CD8-positive, alpha-beta memory T cell (primary cell): ENCODE measurements around the gene EFNA2. TPM values are rescaled to one million over a fixed set of nuclear protein-coding genes. Genes with fewer than 3 reads are reported as not detected.

Source experiments
- CTCF ChIA-PET: fragments of 350-600 bp; sonication (Branson Sonifier 250); formaldehyde crosslinking; loops from one replicate; lab custom pipeline; 2021; ENCODE audit warnings: antibody characterized with exemption; lab: Charles Lee
- POLR2A ChIA-PET: fragments of 350-600 bp; sonication (Branson Sonifier 250); formaldehyde crosslinking; loops from one replicate; lab custom pipeline; 2021; ENCODE audit warnings: antibody characterized with exemption; lab: Charles Lee
- DNase-seq, 5 donors: peaks; one replicate each; pipeline versions ENCODE4 v3.0.0 to v3.0.0-alpha.2; 2020 to 2022; ENCODE audit warnings: mixed read lengths in 1 of 5
- H3K27ac ChIP-seq: one replicate; pipeline ENCODE4 v1.7.0; 2013; ENCODE audit warnings: low read depth, mild to moderate bottlenecking, low read length, moderate library complexity
- H3K27me3 ChIP-seq: 2 replicates; pipeline ENCODE4 v1.7.0; 2013; ENCODE audit warnings: low read length, mild to moderate bottlenecking; ENCODE audit not compliant: insufficient read depth, poor library complexity, severe bottlenecking
- H3K36me3 ChIP-seq: 2 replicates; pipeline ENCODE4 v1.7.0; 2013; ENCODE audit warnings: mild to moderate bottlenecking, low read length, moderate library complexity; ENCODE audit not compliant: insufficient read depth
- H3K4me1 ChIP-seq: 2 replicates; pipeline ENCODE4 v1.7.0; 2013; ENCODE audit warnings: mild to moderate bottlenecking, low read length, moderate library complexity; ENCODE audit not compliant: insufficient read depth
- H3K4me3 ChIP-seq: 2 replicates; pipeline ENCODE4 v1.7.0; 2013; ENCODE audit warnings: mild to moderate bottlenecking, low read length
- H3K9me3 ChIP-seq: 2 replicates; pipeline ENCODE4 v1.7.0; 2013; ENCODE audit warnings: mild to moderate bottlenecking, low read length
- H3K27ac Mint-ChIP-seq, 8 donors: one replicate each; pipeline ENCODE4 v1.8.0; 2020 to 2021; ENCODE audit warnings: mixed read lengths in 8 of 8, mild to moderate bottlenecking in 6 of 8, inconsistent platforms in 3 of 8, moderate library complexity in 3 of 8
- H3K27me3 Mint-ChIP-seq, 2 donors: one replicate each; pipeline ENCODE4 v1.8.0; 2020 to 2021; ENCODE audit warnings: mixed read lengths in 2 of 2, mild to moderate bottlenecking in 1 of 2, moderate library complexity in 1 of 2
- H3K36me3 Mint-ChIP-seq, 3 donors: one replicate each; pipeline ENCODE4 v1.8.0; 2020 to 2021; ENCODE audit warnings: mixed read lengths in 3 of 3, inconsistent platforms in 1 of 3, mild to moderate bottlenecking in 1 of 3
- H3K4me1 Mint-ChIP-seq, 3 donors: one replicate each; pipeline ENCODE4 v1.8.0; 2020 to 2021; ENCODE audit warnings: mixed read lengths in 3 of 3, inconsistent platforms in 1 of 3, mild to moderate bottlenecking in 1 of 3
- H3K4me3 Mint-ChIP-seq, 7 donors: one replicate each; pipeline ENCODE4 v1.8.0; 2020 to 2021; ENCODE audit warnings: mixed read lengths in 7 of 7, mild to moderate bottlenecking in 6 of 7, moderate library complexity in 4 of 7, inconsistent platforms in 2 of 7
- H3K9me3 Mint-ChIP-seq, 5 donors: one replicate each; pipeline ENCODE4 v1.8.0; 2020 to 2022; ENCODE audit warnings: mixed read lengths in 5 of 5, mild to moderate bottlenecking in 3 of 5, moderate library complexity in 2 of 5, inconsistent platforms in 1 of 5
- polyA plus RNA-seq: library from polyadenylated mRNA; unstranded; fragments of 300-500 nt; fragmentation: Illumina TruSeq; gene quantifications from one replicate; pipeline ENCODE4 v1.2.3, GENCODE V29; 2021
- total RNA-seq, 2 experiments: library from RNA; stranded (reverse); gene quantifications; one replicate each; pipeline ENCODE4 v1.2.3, GENCODE V29; 2021

Gene EFNA2
- total and polyA plus RNA-seq, 3 experiments from 2014 or later, result not detected

DNA sequence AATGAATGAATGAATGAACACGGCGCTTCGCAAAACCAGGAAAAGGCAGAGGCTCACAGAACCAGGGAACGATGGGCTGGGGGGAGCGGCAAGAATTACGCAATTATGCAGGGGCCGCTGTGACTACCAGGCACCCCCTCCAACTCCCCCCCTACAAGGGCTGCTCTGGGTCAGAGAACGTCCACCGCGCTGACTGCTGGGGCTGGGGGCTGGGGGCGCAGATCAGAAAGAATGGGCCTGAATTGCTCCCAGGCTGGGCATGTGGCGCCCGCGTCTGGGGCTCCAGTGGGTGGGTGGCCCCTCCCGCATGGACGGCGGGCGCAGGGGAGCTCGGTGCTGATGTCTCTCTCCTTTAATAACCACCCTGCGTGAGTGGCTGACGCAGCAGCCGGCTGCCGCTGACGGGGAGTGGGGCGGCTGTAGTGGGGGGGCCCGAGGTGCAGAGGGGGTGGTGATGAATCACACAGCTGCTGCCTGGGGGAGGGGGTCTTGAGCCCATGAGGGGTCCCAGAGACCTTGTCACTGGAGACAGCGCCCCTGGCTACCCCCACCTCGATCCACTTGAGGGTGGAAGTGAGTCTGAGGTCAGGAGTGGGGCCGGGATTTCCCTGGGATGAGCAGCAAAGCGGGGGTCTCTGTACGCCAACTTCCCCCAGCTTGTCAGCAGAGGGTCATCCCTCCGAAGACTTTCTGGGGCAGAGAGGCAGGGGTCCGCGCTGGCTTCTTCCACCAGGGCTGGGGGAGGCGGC, 18.0 kb upstream of the EFNA2 start:
- peak overlapping the region; percentile 37 for H3K4me3 ChIP-seq
- peaks cover 64% of the 10 kb centered on the region for H3K4me1 ChIP-seq
- Mint-ChIP-seq H3K27ac (peak overlapping the region in 7 of 8 donors; percentile 29 to 98 (median 88)), H3K27me3 (peaks cover 0 to 8% of the 10 kb centered on the region in 2 donors), H3K4me3 (peak overlapping the region; percentile 22 to 88 (median 62)), H3K9me3 (no peaks in the 10 kb centered on the region), H3K4me1 (peaks cover 50 to 78% (median 51%) of the 10 kb centered on the region in 3 donors), H3K36me3 (peaks cover 3 to 30% (median 6%) of the 10 kb centered on the region in 3 donors)
- ChIA-PET POLR2A (interaction anchor here (5.0 kb wide), 1 partner anchor 23 kb away, joined by 280 read pairs; no protein-coding TSS in a partner anchor), CTCF (interaction anchor here (1.4 to 10.3 kb wide), 4 partner anchors 13 to 245 kb away, joined by 3 to 484 read pairs (median 54); partner anchors contain the start of gene ATP5F1D)
- H3K27ac ChIP-seq, result no peak overlapping the region
- H3K36me3 ChIP-seq, result peaks cover 19% of the 10 kb centered on the region
- H3K9me3 ChIP-seq, result no peaks in the 10 kb centered on the region
- DNase-seq, result peak in 2 of 5 donors; percentile 32 to 75
- no peaks in the 10 kb centered on the region for H3K27me3 ChIP-seq

DNA sequence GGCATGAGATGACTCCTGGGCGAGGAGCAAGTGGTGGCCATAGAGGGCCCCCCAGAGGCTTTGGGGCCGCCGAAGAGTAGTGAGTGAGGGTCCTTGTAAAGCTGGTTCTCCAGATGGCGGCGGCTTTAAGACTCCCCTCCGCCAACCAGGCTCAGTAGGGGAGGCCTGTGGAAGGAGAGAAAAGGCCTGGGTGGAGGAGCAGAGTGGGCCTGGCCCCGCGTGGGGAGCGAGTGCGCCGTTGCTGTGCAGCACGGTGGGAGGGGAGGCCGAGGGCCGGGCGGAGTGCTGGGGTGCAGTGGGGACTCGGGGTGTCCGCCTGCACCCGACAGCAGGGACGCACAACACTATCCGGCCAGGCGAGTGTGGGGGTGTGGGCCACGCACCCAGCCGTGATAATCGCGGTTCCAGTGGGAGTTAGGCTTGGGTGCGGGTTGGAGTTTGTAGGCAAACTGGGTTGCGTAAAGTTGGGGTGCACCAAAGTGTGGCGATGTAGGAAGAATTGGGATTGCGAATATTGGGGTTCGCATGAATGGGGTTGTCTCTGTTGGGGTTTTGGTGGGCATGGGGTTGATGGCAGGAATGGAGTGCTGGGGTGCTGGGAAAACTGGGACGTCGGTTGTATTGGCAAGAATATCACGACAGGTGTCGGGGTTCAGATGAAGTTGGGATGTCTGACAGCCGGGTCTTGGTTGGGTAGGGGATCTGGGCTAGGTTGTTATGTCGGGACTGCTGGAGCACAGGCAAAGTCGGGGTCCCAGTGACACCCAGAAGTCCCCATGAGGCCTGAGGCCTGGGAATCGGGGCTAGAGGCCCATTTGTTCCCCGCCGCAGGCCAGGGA, 17.2 kb upstream of the EFNA2 start:
- Mint-ChIP-seq H3K4me1 (peaks cover 51 to 78% (median 52%) of the 10 kb centered on the region in 3 donors), H3K9me3 (no peaks in the 10 kb centered on the region), H3K27me3 (peaks cover 0 to 8% of the 10 kb centered on the region in 2 donors), H3K27ac (peak overlapping the region; percentile 89 to 98 (median 94)), H3K4me3 (peak overlapping the region; percentile 74 to 92 (median 81)), H3K36me3 (peaks cover 8 to 37% (median 11%) of the 10 kb centered on the region in 3 donors)
- H3K27me3 ChIP-seq, result no peaks in the 10 kb centered on the region
- H3K9me3 ChIP-seq, result no peaks in the 10 kb centered on the region
- POLR2A ChIA-PET, result interaction anchor here (0.5 to 5.0 kb wide), 47 partner anchors 9 to 1208 kb away, joined by 3 to 280 read pairs (median 4); partner anchors contain the start of genes ABCA7, ARHGAP45, ATP5F1D and CBARP
- DNase-seq, result peak in 1 of 5 donors; percentile 63
- CTCF ChIA-PET, result interaction anchor here (0.7 to 10.3 kb wide), 8 partner anchors 9 to 104 kb away, joined by 3 to 484 read pairs (median 4); partner anchors contain the start of gene ATP5F1D
- H3K4me3 ChIP-seq, result no peak overlapping the region
- H3K36me3 ChIP-seq, result peaks cover 27% of the 10 kb centered on the region
- no peak overlapping the region for H3K27ac ChIP-seq
- H3K4me1 ChIP-seq, result peaks cover 69% of the 10 kb centered on the region

DNA sequence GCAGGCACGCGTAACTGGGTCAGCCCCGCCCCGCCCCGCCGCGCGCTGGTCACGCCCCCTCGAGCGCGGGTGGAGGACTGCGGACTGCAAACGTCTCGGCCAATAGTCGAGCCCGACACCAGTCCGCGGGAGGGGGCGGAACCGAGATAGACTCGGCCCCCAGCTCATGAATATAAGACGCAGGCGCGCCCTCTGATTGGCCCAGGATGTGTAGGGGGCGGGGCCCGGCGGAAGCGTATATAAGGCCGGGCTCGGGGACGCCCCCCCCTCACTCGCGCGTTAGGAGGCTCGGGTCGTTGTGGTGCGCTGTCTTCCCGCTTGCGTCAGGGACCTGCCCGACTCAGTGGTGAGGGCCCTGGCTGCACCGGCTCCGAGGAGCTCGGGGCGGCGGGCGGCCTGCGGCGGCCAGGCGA, 16.6 kb upstream of the EFNA2 start, which contains the start of gene CIRBP:
TSS of gene CIRBP (plus strand) at position 268 of the 413 bp plus-strand sequence. CDS start 1,602 bp downstream, outside the sequence.
- peak within 1 kb of the TSS; percentile 86 to 92 (median 87) for H3K4me3 Mint-ChIP-seq

DNA sequence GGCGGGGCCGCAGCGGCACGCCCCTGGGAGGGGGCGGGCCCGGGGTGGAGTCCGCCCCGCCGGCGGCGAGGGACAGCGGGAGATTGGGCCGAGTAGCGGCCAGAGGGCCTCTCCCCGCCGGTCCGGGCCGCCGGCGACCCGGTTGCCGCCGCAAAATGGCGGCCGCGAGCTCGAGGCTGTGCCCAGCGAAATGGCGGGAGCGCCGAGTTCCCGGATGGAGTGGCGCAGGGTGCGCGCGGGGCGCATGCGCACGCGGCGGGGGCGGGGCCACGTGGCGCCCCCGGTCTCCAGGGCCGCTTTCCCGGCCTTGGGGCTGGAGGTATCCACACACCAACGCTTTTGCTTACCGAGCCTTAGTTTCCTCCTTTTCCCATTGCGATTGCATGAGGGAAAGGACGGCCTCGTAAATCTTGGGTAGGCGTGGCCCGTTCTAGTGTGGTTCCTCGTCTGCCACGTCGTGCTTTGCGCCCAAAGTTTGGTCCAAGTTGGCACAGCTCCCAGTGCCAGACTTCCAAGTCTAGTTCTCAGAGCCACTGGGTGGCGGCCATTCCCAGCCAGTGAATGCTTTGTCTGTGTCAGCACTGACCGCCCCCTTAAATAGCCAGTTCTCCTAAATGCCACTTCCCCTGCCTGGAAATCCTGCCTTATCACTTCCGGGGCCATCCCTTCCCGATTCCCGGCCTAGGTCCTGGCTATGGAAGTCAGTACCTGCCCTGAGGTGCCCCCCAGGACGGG, 16.0 kb upstream of the EFNA2 start:
- Histone ChIP-seq H3K27me3 (no peaks in the 10 kb centered on the region), H3K27ac (peak overlapping the region; percentile 90), H3K4me3 (peak overlapping the region; percentile 99), H3K4me1 (peaks cover 80% of the 10 kb centered on the region), H3K36me3 (peaks cover 39% of the 10 kb centered on the region), H3K9me3 (no peaks in the 10 kb centered on the region)
- Mint-ChIP-seq H3K9me3 (no peaks in the 10 kb centered on the region), H3K4me1 (peaks cover 57 to 81% (median 58%) of the 10 kb centered on the region in 3 donors), H3K27me3 (peaks cover 0 to 10% of the 10 kb centered on the region in 2 donors), H3K4me3 (peak overlapping the region; percentile 86 to 92 (median 87)), H3K36me3 (peaks cover 14 to 47% (median 17%) of the 10 kb centered on the region in 3 donors), H3K27ac (peak overlapping the region; percentile 86 to 98 (median 92))
- peak; percentile 82 to 94 (median 86) for DNase-seq
- CTCF ChIA-PET, result interaction anchor here (0.6 to 10.3 kb wide), 9 partner anchors 8 to 242 kb away, joined by 3 to 484 read pairs (median 4); partner anchors contain the start of gene ATP5F1D
- POLR2A ChIA-PET, result interaction anchor here (0.6 to 5.0 kb wide), 33 partner anchors 9 to 1206 kb away, joined by 3 to 280 read pairs (median 5); partner anchors contain the start of genes ABCA7, ARHGAP45, ATP5F1D and CBARP

More for the DNA sequence above, 16.6 kb upstream of the EFNA2 start, which contains the start of gene CIRBP:
- peak; percentile 98 to 100 (median 99) for DNase-seq
- peaks cover 75% of the 10 kb centered on the region for H3K4me1 ChIP-seq
- H3K36me3 ChIP-seq, result peaks cover 34% of the 10 kb centered on the region
- CTCF ChIA-PET, result interaction anchor here (0.7 to 10.3 kb wide), 9 partner anchors 9 to 241 kb away, joined by 3 to 484 read pairs (median 4); partner anchors contain the start of gene ATP5F1D
- POLR2A ChIA-PET, result interaction anchor here (0.5 to 5.0 kb wide), 48 partner anchors 9 to 1207 kb away, joined by 3 to 280 read pairs (median 4); partner anchors contain the start of genes ABCA7, ARHGAP45, ATP5F1D and CBARP
- Mint-ChIP-seq H3K27me3 (peaks cover 0 to 10% of the 10 kb centered on the region in 2 donors), H3K36me3 (peaks cover 14 to 44% (median 17%) of the 10 kb centered on the region in 3 donors), H3K4me1 (peaks cover 58 to 83% (median 58%) of the 10 kb centered on the region in 3 donors), H3K9me3 (no peaks in the 10 kb centered on the region), H3K27ac (peak within 1 kb of the TSS; percentile 90 to 98 (median 94))
- peak within 1 kb of the TSS; percentile 99 for H3K4me3 ChIP-seq
- H3K9me3 ChIP-seq, result no peaks in the 10 kb centered on the region
- no peaks in the 10 kb centered on the region for H3K27me3 ChIP-seq
- H3K27ac ChIP-seq, result peak within 1 kb of the TSS; percentile 90

DNA sequence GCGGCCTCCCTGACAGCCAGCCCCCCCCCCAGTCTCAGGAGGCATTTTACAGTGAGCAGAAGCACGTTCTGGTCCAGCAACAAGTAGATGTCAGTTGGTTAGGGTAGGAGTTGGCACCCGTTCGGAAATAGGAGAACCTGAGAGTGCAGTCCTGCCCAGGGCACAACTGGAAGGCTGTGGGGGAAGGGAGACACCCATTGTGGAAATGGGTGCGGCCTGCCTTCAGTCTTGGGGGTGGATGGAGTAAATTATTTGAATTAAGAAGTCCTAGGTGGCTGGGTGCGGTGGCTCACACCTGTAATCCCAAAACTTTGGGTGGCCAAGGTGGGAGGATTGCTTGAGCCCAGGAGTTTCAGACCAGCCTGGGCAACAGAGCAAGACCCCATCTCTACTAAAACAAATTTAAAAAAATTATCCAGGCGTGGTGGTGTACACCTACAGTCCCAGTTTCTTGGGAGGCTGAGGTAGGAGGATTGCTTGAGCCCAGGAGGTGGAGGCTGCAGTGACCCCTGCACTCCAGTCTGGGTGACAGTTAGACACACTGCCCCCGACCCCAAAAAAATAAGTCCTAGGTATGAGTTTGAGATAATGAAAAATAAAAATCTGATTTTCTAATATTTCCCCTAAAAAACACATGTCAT, 15.3 kb upstream of the EFNA2 start:
- Mint-ChIP-seq H3K27me3 (peaks cover 0 to 10% of the 10 kb centered on the region in 2 donors), H3K4me1 (peaks cover 53 to 76% (median 58%) of the 10 kb centered on the region in 3 donors), H3K4me3 (peak overlapping the region; percentile 86 to 92 (median 87)), H3K27ac (peak overlapping the region; percentile 86 to 98 (median 92)), H3K9me3 (no peaks in the 10 kb centered on the region), H3K36me3 (peaks cover 14 to 51% (median 17%) of the 10 kb centered on the region in 3 donors)
- ChIA-PET POLR2A (interaction anchor here (1.0 to 1.7 kb wide), 3 partner anchors 9 to 249 kb away, joined by 4 to 10 read pairs (median 5); partner anchors contain the start of genes RNU6-2 and TMEM259), CTCF (interaction anchor here (10.3 kb wide), 1 partner anchor 27 kb away, joined by 484 read pairs; the partner anchor contains the start of gene ATP5F1D)
- Histone ChIP-seq H3K4me1 (peaks cover 79% of the 10 kb centered on the region), H3K27me3 (no peaks in the 10 kb centered on the region), H3K4me3 (peak overlapping the region; percentile 99), H3K36me3 (peaks cover 42% of the 10 kb centered on the region), H3K27ac (peak overlapping the region; percentile 90), H3K9me3 (no peaks in the 10 kb centered on the region)
- DNase-seq, result no peak

DNA sequence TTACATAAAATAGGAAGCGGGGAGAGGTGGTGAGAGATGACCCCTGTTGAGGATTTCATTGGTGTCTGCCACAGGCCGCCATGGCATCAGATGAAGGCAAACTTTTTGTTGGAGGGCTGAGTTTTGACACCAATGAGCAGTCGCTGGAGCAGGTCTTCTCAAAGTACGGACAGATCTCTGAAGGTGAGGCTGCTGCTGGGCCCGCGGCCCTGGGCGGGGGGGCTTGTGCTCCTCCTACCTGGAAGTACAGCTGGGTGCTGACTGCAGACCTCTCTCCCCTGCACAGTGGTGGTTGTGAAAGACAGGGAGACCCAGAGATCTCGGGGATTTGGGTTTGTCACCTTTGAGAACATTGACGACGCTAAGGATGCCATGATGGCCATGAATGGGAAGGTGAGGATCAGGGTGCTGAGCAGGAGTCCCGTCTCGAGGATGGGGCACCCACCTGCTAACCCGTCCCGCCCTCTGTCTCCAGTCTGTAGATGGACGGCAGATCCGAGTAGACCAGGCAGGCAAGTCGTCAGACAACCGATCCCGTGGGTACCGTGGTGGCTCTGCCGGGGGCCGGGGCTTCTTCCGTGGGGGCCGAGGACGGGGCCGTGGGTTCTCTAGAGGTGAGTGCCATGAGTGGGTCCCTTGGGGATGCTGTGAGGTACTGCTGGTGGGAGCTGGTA, 14.7 kb upstream of the EFNA2 start:
- H3K27ac Mint-ChIP-seq, result peak overlapping the region; percentile 86 to 98 (median 93)
- peaks cover 51 to 71% (median 55%) of the 10 kb centered on the region in 3 donors for H3K4me1 Mint-ChIP-seq
- H3K4me3 Mint-ChIP-seq, result peak overlapping the region; percentile 86 to 92 (median 87)
- CTCF ChIA-PET, result interaction anchor here (1.9 kb wide), 1 partner anchor 26 kb away, joined by 7 read pairs; no protein-coding TSS in a partner anchor
- peaks cover 0 to 10% of the 10 kb centered on the region in 2 donors for H3K27me3 Mint-ChIP-seq
- no peak for DNase-seq
- Histone ChIP-seq H3K4me3 (peak overlapping the region; percentile 99), H3K27ac (peak overlapping the region; percentile 90), H3K27me3 (no peaks in the 10 kb centered on the region), H3K36me3 (peaks cover 42% of the 10 kb centered on the region), H3K4me1 (peaks cover 76% of the 10 kb centered on the region), H3K9me3 (no peaks in the 10 kb centered on the region)
- POLR2A ChIA-PET, result interaction anchor here (3.5 kb wide), 1 partner anchor 27 kb away, joined by 17 read pairs; no protein-coding TSS in a partner anchor
- H3K36me3 Mint-ChIP-seq, result peaks cover 14 to 51% (median 17%) of the 10 kb centered on the region in 3 donors
- H3K9me3 Mint-ChIP-seq, result no peaks in the 10 kb centered on the region
